ENCODE measurements around the gene LMO7. TPM values are rescaled to one million over a fixed set of nuclear protein-coding genes. Genes with fewer than 3 reads are reported as not detected.

Gene LMO7
- total and polyA plus RNA-seq, 4 donors = 75.9 to 679 (median 214) TPM

DNA sequence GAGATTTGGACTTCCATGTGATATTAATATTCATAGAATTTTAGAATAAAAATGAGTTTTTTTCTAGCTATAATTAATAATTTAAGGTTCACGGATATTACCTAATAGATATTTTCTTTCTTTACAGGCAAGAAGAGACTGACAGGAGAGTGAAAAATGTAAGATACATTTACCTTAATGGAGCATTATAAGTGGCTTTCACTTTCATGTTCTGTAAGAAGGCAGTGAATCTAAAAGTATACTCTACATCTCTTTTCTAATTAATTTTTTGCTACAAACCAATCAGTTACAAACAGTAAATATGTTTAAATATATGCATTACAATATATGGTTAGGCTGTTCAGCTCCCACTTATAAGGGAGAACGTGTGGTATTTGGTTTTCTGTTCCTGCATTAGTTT is 159.1 kb downstream of the LMO7 start:
- DNase-seq (no peak), ATAC-seq (ENCODE audit: insufficient read depth, low FRiP score) (no peak)
- H3K9ac ChIP-seq (ENCODE audit: insufficient read depth in 1 of 2, low read length in 2 of 2) = no peak overlapping the region
- peaks cover 0 to 9% (median 2%) of the 10 kb centered on the region in 4 donors for H3K36me3 ChIP-seq (ENCODE audit: control insufficient read depth in 4 of 4, insufficient read depth in 4 of 4, low read length in 4 of 4)
- WGBS, 2 donors = 90% methylated on average over 2 of the region's 2 CpGs
- no peak overlapping the region for H3K27ac ChIP-seq (ENCODE audit: low read depth in 1 of 2, low read length in 1 of 2)
- no peak overlapping the region for H3K4me3 ChIP-seq
- H3K9me3 ChIP-seq (ENCODE audit: control insufficient read depth in 4 of 4, insufficient read depth in 3 of 4, low read length in 3 of 4) = no peaks in the 10 kb centered on the region
- peaks cover 3 to 26% (median 10%) of the 10 kb centered on the region in 5 donors for H3K4me1 ChIP-seq (ENCODE audit: control insufficient read depth in 5 of 5, insufficient read depth in 5 of 5, low read length in 5 of 5)
- TF ChIP-seq, protein P1, sequence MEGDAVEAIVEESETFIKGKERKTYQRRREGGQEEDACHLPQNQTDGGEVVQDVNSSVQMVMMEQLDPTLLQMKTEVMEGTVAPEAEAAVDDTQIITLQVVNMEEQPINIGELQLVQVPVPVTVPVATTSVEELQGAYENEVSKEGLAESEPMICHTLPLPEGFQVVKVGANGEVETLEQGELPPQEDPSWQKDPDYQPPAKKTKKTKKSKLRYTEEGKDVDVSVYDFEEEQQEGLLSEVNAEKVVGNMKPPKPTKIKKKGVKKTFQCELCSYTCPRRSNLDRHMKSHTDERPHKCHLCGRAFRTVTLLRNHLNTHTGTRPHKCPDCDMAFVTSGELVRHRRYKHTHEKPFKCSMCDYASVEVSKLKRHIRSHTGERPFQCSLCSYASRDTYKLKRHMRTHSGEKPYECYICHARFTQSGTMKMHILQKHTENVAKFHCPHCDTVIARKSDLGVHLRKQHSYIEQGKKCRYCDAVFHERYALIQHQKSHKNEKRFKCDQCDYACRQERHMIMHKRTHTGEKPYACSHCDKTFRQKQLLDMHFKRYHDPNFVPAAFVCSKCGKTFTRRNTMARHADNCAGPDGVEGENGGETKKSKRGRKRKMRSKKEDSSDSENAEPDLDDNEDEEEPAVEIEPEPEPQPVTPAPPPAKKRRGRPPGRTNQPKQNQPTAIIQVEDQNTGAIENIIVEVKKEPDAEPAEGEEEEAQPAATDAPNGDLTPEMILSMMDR (IDR thresholded peaks at IDR 0.05; ENCODE audit: control extremely low read depth, extremely low read depth) = no peak
- H3K27me3 ChIP-seq (ENCODE audit: control insufficient read depth in 3 of 3, insufficient read depth in 3 of 3, low read length in 2 of 3) = no peaks in the 10 kb centered on the region

DNA sequence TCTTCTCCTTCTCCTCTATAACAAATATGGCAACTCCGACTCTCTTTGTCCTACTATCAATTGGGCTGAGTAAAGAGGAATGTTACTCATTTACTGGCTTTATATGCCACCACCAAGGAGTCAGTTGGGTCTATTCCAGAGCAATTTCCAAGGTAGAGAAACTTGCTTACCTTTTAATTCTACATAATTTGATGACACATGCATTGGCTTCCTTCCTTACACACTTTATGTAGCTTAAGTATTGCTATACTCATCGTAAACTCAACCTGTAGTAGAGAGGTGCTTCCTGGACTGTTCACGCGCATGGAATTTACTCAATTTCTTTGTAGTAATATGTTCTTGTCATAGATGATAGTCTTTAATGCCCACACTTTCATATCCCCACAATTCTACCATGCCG is 160.7 kb downstream of the LMO7 start:
- no peak overlapping the region for H3K9ac ChIP-seq (ENCODE audit: insufficient read depth in 1 of 2, low read length in 2 of 2)
- WGBS, 2 donors = 86 to 94% methylated on average over 5 of the region's 5 CpGs
- H3K4me3 ChIP-seq = no peak overlapping the region
- TF ChIP-seq, protein P1 (IDR thresholded peaks at IDR 0.05; ENCODE audit: control extremely low read depth, extremely low read depth) = no peak
- peaks cover 1 to 23% (median 10%) of the 10 kb centered on the region in 5 donors for H3K4me1 ChIP-seq (ENCODE audit: control insufficient read depth in 5 of 5, insufficient read depth in 5 of 5, low read length in 5 of 5)
- no peaks in the 10 kb centered on the region for H3K9me3 ChIP-seq (ENCODE audit: control insufficient read depth in 4 of 4, insufficient read depth in 3 of 4, low read length in 3 of 4)
- peak overlapping the region in 1 of 2 donors; percentile 60 for H3K27ac ChIP-seq (ENCODE audit: low read depth in 1 of 2, low read length in 1 of 2)
- H3K27me3 ChIP-seq (ENCODE audit: control insufficient read depth in 3 of 3, insufficient read depth in 3 of 3, low read length in 2 of 3) = no peaks in the 10 kb centered on the region
- H3K36me3 ChIP-seq (ENCODE audit: control insufficient read depth in 4 of 4, insufficient read depth in 4 of 4, low read length in 4 of 4) = peaks cover 0 to 9% (median 3%) of the 10 kb centered on the region in 4 donors
- DNase-seq = no peak
- no peak for ATAC-seq (ENCODE audit: insufficient read depth, low FRiP score)

DNA sequence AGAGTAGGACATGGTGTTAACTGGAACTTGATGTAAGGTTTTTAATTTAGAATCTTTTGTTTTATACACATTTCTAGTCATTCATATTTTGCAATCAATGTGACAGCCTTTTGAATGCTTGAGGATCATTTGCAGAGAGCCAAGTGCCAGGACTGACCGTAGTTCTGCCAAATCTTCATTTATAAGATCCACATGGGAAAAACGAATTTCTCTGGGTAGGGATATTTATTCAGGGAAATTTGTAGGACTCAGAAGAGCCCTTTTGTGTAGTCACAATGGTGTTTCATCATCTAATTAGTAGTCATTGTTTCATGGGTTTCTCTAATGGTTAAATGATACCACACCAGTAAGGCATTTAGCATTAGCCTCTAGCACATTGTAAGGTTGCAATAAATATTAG is 161.1 kb downstream of the LMO7 start:
- WGBS, 2 donors = 62 to 76% methylated on average over 2 of the region's 2 CpGs
- H3K4me3 ChIP-seq = no peak overlapping the region
- peaks cover 0 to 9% (median 2%) of the 10 kb centered on the region in 4 donors for H3K36me3 ChIP-seq (ENCODE audit: control insufficient read depth in 4 of 4, insufficient read depth in 4 of 4, low read length in 4 of 4)
- H3K27ac ChIP-seq (ENCODE audit: low read depth in 1 of 2, low read length in 1 of 2) = no peak overlapping the region
- peaks cover 0 to 23% (median 8%) of the 10 kb centered on the region in 5 donors for H3K4me1 ChIP-seq (ENCODE audit: control insufficient read depth in 5 of 5, insufficient read depth in 5 of 5, low read length in 5 of 5)
- no peak overlapping the region for H3K9ac ChIP-seq (ENCODE audit: insufficient read depth in 1 of 2, low read length in 2 of 2)
- TF ChIP-seq, protein P1 (IDR thresholded peaks at IDR 0.05; ENCODE audit: control extremely low read depth, extremely low read depth) = no peak
- ATAC-seq (ENCODE audit: insufficient read depth, low FRiP score) (peak; percentile 8), DNase-seq (no peak)
- no peaks in the 10 kb centered on the region for H3K27me3 ChIP-seq (ENCODE audit: control insufficient read depth in 3 of 3, insufficient read depth in 3 of 3, low read length in 2 of 3)
- no peaks in the 10 kb centered on the region for H3K9me3 ChIP-seq (ENCODE audit: control insufficient read depth in 4 of 4, insufficient read depth in 3 of 4, low read length in 3 of 4)

DNA sequence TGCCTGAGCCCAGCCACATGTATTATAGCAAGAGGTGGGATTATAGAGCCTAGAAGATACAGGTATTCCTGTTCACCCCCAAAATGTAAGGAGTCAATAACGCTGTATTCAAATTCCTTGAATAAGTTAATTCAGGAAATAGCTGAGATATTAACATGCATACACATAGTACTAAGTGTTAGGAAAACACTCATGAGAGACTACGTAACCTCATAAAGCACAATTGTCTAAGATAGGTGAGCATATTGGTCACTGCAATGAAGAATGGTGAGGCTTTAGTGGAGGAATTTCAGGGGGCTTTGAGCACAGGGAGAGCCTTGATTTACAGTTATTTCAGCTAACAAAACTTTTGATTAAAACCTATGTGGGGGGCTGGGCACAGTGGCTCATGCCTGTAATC is 161.6 kb downstream of the LMO7 start:
- H3K27ac ChIP-seq (ENCODE audit: low read depth in 1 of 2, low read length in 1 of 2) = peak overlapping the region in 1 of 2 donors; percentile 49
- 73 to 92% methylated on average over 2 of the region's 2 CpGs for WGBS, 2 donors
- H3K4me3 ChIP-seq = no peak overlapping the region

More for the DNA sequence above, 161.6 kb downstream of the LMO7 start:
- Histone ChIP-seq H3K27me3 (ENCODE audit: control insufficient read depth in 3 of 3, insufficient read depth in 3 of 3, low read length in 2 of 3) (no peaks in the 10 kb centered on the region), H3K36me3 (ENCODE audit: control insufficient read depth in 4 of 4, insufficient read depth in 4 of 4, low read length in 4 of 4) (peaks cover 0 to 9% (median 2%) of the 10 kb centered on the region in 4 donors), H3K9me3 (ENCODE audit: control insufficient read depth in 4 of 4, insufficient read depth in 3 of 4, low read length in 3 of 4) (no peaks in the 10 kb centered on the region), H3K4me1 (ENCODE audit: control insufficient read depth in 5 of 5, insufficient read depth in 5 of 5, low read length in 5 of 5) (peaks cover 0 to 20% (median 3%) of the 10 kb centered on the region in 5 donors), H3K9ac (ENCODE audit: insufficient read depth in 1 of 2, low read length in 2 of 2) (no peak overlapping the region)
- DNase-seq (no peak), ATAC-seq (ENCODE audit: insufficient read depth, low FRiP score) (no peak)
- TF ChIP-seq, protein P1 (IDR thresholded peaks at IDR 0.05; ENCODE audit: control extremely low read depth, extremely low read depth) = no peak

Data from lung (tissue), 12 donors.